IMR-90 (cell line): Measurements from ENCODE around the gene HMCN1.

ENCODE experiments used
- CTCF ChIP-seq: conservative IDR thresholded peaks from 2 replicates; pipeline ENCODE4 v1.5.1; 2012; ENCODE audit warnings: mild to moderate bottlenecking, low read depth, low read length, improper control_type of control experiment
- ELK1 ChIP-seq: fragments of 150-350 bp; IDR thresholded peaks from 2 replicates; pipeline ENCODE4 v1.6.1; 2016; ENCODE audit warnings: low read depth, mild to moderate bottlenecking, low read length, moderate library complexity, borderline replicate concordance
- FOS ChIP-seq: fragments of 150-350 bp; IDR thresholded peaks from 2 replicates; pipeline ENCODE4 v1.6.1; 2016; ENCODE audit warnings: low read depth, low read length
- MAFK ChIP-seq: IDR thresholded peaks from 2 replicates; pipeline ENCODE4 v1.6.1; 2012; ENCODE audit warnings: low read depth, low read length, improper control_type of control experiment
- MXI1 ChIP-seq: IDR thresholded peaks from 2 replicates; pipeline ENCODE4 v1.6.1; 2012; ENCODE audit warnings: low read depth, mild to moderate bottlenecking, low read length, moderate library complexity, borderline replicate concordance
- POLR2A ChIP-seq: IDR thresholded peaks from 2 replicates; pipeline ENCODE4 v1.6.1; 2012; ENCODE audit warnings: mild to moderate bottlenecking, low read depth, low read length
- RCOR1 ChIP-seq: IDR thresholded peaks from 2 replicates; pipeline ENCODE4 v1.6.1; 2012; ENCODE audit warnings: mild to moderate bottlenecking, low read length, improper control_type of control experiment; ENCODE audit not compliant: insufficient replicate concordance
- SMC3 ChIP-seq: fragments of 150-350 bp; IDR thresholded peaks from 2 replicates; pipeline ENCODE4 v1.6.1; 2016; ENCODE audit warnings: low read depth, mild to moderate bottlenecking, antibody characterized with exemption, low read length, moderate library complexity
- USF2 ChIP-seq: fragments of 150-350 bp; IDR thresholded peaks from 2 replicates; pipeline ENCODE4 v1.6.1; 2017; ENCODE audit warnings: mild to moderate bottlenecking, antibody characterized with exemption, low read length, low read depth

- TF ChIP-seq CTCF = no peak
- TF ChIP-seq ELK1 = no peak
- TF ChIP-seq POLR2A = no peak
- no peak for TF ChIP-seq RCOR1
- TF ChIP-seq SMC3 = no peak
- no peak for TF ChIP-seq MAFK
- no peak for TF ChIP-seq MXI1
- TF ChIP-seq FOS = no peak
- TF ChIP-seq USF2 = no peak
Measured at GRCh38 chr1:186195377-186195931, 461.3 kb downstream of the HMCN1 start.
